IMR-90 (cell line): ENCODE results near the gene SASS6. TPM values are rescaled to one million over a fixed set of nuclear protein-coding genes. Genes with fewer than 3 reads are reported as not detected.

Source experiments
- ATAC-seq: fragments of 200-7000 bp; cut with Tn5 transposase; 2 replicates; pipeline ENCODE4 v1.9.1; 2020; ENCODE audit warnings: low read depth, mild to moderate bottlenecking, moderate library complexity
- BruUV-seq: library from RNA; stranded (reverse); fragments of 400-500 nt; replicated peaks from 2 replicates; lab custom pipeline; 2021; lab: Mats Ljungman, UMichigan
- CTCF ChIA-PET: fragments of 300-600 bp; formaldehyde crosslinking; extraction: SDS; loops from one replicate; lab custom pipeline; 2021; ENCODE audit warnings: antibody characterized with exemption; lab: Yijun Ruan, JAX
- POLR2A ChIA-PET: fragments of 300-600 bp; sonication (Branson Sonifier 250); formaldehyde crosslinking; loops from one replicate; lab custom pipeline; 2022; ENCODE audit warnings: antibody characterized with exemption; ENCODE audit not compliant: unreplicated experiment; lab: Charles Lee
- DNase-seq: peaks from one replicate; pipeline ENCODE4 v3.0.0; 2013
- H2AFZ ChIP-seq: replicated peaks from 2 replicates; pipeline ENCODE3; 2013; ENCODE audit warnings: low read length, mild to moderate bottlenecking; ENCODE audit not compliant: poor library complexity
- H2AK5ac ChIP-seq: 2 replicates; pipeline ENCODE4 v1.6.1; 2013; ENCODE audit warnings: low read depth, low read length, inconsistent platforms
- H2AK9ac ChIP-seq: replicated peaks from 2 replicates; pipeline ENCODE3; 2013; ENCODE audit warnings: mild to moderate bottlenecking, low read depth, low read length, moderate library complexity; ENCODE audit not compliant: poor library complexity
- H2BK120ac ChIP-seq: 2 replicates; pipeline ENCODE4 v1.6.1; 2013; ENCODE audit warnings: low read depth, low read length, inconsistent platforms
- H2BK15ac ChIP-seq: 3 replicates; pipeline ENCODE4 v1.6.1; 2013; ENCODE audit warnings: low read depth, low read length, inconsistent platforms
- H2BK20ac ChIP-seq: 2 replicates; pipeline ENCODE4 v1.6.1; 2013; ENCODE audit warnings: low read depth, mild to moderate bottlenecking, inconsistent platforms, low read length, moderate library complexity
- H2BK5ac ChIP-seq: 2 replicates; pipeline ENCODE4 v1.6.1; 2013; ENCODE audit warnings: mild to moderate bottlenecking, low read depth, low read length, inconsistent platforms; ENCODE audit not compliant: poor library complexity, severe bottlenecking
- H3K14ac ChIP-seq: replicated peaks from 2 replicates; pipeline ENCODE4 v1.6.1; 2013; ENCODE audit warnings: low read depth, low read length, inconsistent platforms
- H3K18ac ChIP-seq: 2 replicates; pipeline ENCODE4 v1.6.1; 2013; ENCODE audit warnings: low read depth, low read length, control low read depth
- H3K23ac ChIP-seq: 2 replicates; pipeline ENCODE4 v1.6.1; 2013; ENCODE audit warnings: low read depth, low read length, inconsistent platforms
- H3K27ac ChIP-seq: 2 replicates; pipeline ENCODE4 v1.5.1; 2013; ENCODE audit warnings: mild to moderate bottlenecking, control low read depth, low read length; ENCODE audit not compliant: insufficient read depth
- H3K27me3 ChIP-seq: 2 replicates; pipeline ENCODE4 v1.6.1; 2013; ENCODE audit warnings: low read length; ENCODE audit not compliant: control insufficient read depth, insufficient read depth
- H3K36me3 ChIP-seq: 2 replicates; pipeline ENCODE4 v1.6.1; 2013; ENCODE audit warnings: low read length, mixed read lengths; ENCODE audit not compliant: control insufficient read depth, insufficient read depth
- H3K4ac ChIP-seq: 2 replicates; pipeline ENCODE4 v1.6.1; 2013; ENCODE audit warnings: low read depth, low read length, inconsistent platforms
- H3K4me1 ChIP-seq: 2 replicates; pipeline ENCODE4 v1.6.1; 2013; ENCODE audit warnings: low read length, mixed read lengths; ENCODE audit not compliant: control insufficient read depth, insufficient read depth
- H3K4me2 ChIP-seq: 2 replicates; pipeline ENCODE4 v1.6.1; 2013; ENCODE audit warnings: low read depth, mild to moderate bottlenecking, control low read depth, low read length, moderate library complexity
- H3K4me3 ChIP-seq: 2 replicates; pipeline ENCODE4 v1.5.1; 2013; ENCODE audit warnings: low read depth, mild to moderate bottlenecking, control low read depth, low read length, moderate library complexity; ENCODE audit not compliant: insufficient read depth
- H3K56ac ChIP-seq: 2 replicates; pipeline ENCODE4 v1.6.1; 2013; ENCODE audit warnings: low read length, inconsistent platforms; ENCODE audit not compliant: insufficient read depth; ENCODE audit errors: extremely low read depth
- H3K79me1 ChIP-seq, 2 experiments: 2 replicates each; pipeline ENCODE4 v1.6.1; 2013; ENCODE audit warnings: low read length in 2 of 2, inconsistent platforms in 1 of 2, low read depth in 1 of 2
- H3K9ac ChIP-seq: 2 replicates; pipeline ENCODE4 v1.6.1; 2013; ENCODE audit warnings: low read depth, low read length, control low read depth
- H3K9me1 ChIP-seq: 2 replicates; pipeline ENCODE4 v1.6.1; 2013; ENCODE audit warnings: low read length, inconsistent platforms; ENCODE audit not compliant: insufficient read depth
- H3K9me3 ChIP-seq: 2 replicates; pipeline ENCODE4 v1.6.1; 2013; ENCODE audit warnings: low read length; ENCODE audit not compliant: control insufficient read depth, insufficient read depth
- H4K20me1 ChIP-seq: 2 replicates; pipeline ENCODE4 v1.6.1; 2013; ENCODE audit warnings: low read length, inconsistent platforms; ENCODE audit not compliant: insufficient read depth
- H4K5ac ChIP-seq: 2 replicates; pipeline ENCODE4 v1.6.1; 2013; ENCODE audit warnings: mild to moderate bottlenecking, low read depth, low read length, control low read depth
- H4K8ac ChIP-seq, 2 experiments: 2 replicates each; pipeline ENCODE4 v1.6.1; 2013; ENCODE audit warnings: low read depth in 2 of 2, low read length in 2 of 2, control low read depth in 1 of 2, inconsistent platforms in 1 of 2
- H4K91ac ChIP-seq: 2 replicates; pipeline ENCODE4 v1.6.1; 2013; ENCODE audit warnings: low read depth, low read length, inconsistent platforms; ENCODE audit not compliant: insufficient read depth
- CEBPB ChIP-seq: IDR thresholded peaks from 2 replicates; pipeline ENCODE4 v1.6.1; 2012; ENCODE audit warnings: low read depth, low read length, improper control_type of control experiment
- CHD1 ChIP-seq: IDR thresholded peaks from 2 replicates; pipeline ENCODE4 v1.6.1; 2012; ENCODE audit warnings: low read depth, low read length, improper control_type of control experiment
- CTCF ChIP-seq: conservative IDR thresholded peaks from 2 replicates; pipeline ENCODE4 v1.5.1; 2012; ENCODE audit warnings: mild to moderate bottlenecking, low read depth, low read length, improper control_type of control experiment
- ELK1 ChIP-seq: fragments of 150-350 bp; IDR thresholded peaks from 2 replicates; pipeline ENCODE4 v1.6.1; 2016; ENCODE audit warnings: low read depth, mild to moderate bottlenecking, low read length, moderate library complexity, borderline replicate concordance
- FOS ChIP-seq: fragments of 150-350 bp; IDR thresholded peaks from 2 replicates; pipeline ENCODE4 v1.6.1; 2016; ENCODE audit warnings: low read depth, low read length
- NFE2L2 ChIP-seq: fragments of 150-350 bp; IDR thresholded peaks from 2 replicates; pipeline ENCODE4 v1.6.1; 2016; ENCODE audit warnings: low read depth, mild to moderate bottlenecking, low read length
- RCOR1 ChIP-seq: IDR thresholded peaks from 2 replicates; pipeline ENCODE4 v1.6.1; 2012; ENCODE audit warnings: mild to moderate bottlenecking, low read length, improper control_type of control experiment; ENCODE audit not compliant: insufficient replicate concordance
- SMC3 ChIP-seq: fragments of 150-350 bp; IDR thresholded peaks from 2 replicates; pipeline ENCODE4 v1.6.1; 2016; ENCODE audit warnings: low read depth, mild to moderate bottlenecking, antibody characterized with exemption, low read length, moderate library complexity
- WGBS, 2 experiments: methylation state at CpG; one replicate each; pipeline versions ENCODE4 v1.1.5 to v1.1.7; 2013; ENCODE audit warnings: missing lambda C conversion rate in 2 of 2; ENCODE audit not compliant: insufficient read length in 1 of 2; ENCODE audit errors: extremely low coverage in 2 of 2; 5-methylcytosine and 5-hydroxymethylcytosine counted together
- dilution Hi-C: fragments of 300-500 bp; cut with HindIII; formaldehyde crosslinking; loops from one replicate; pipeline ENCODE4 v1.14.3; 2018; ENCODE audit warnings: low sequenced_read_pairs; ENCODE audit not compliant: unreplicated experiment
- in situ Hi-C: fragments of 300-500 bp; cut with MboI; formaldehyde crosslinking; loops from 3 replicates; pipeline ENCODE4 v1.14.3; 2019; ENCODE audit warnings: low sequenced_read_pairs, inconsistent platforms, mixed read lengths
- intact Hi-C: fragments of 100-400 bp; cut with micrococcal nuclease; formaldehyde crosslinking; loops from 2 replicates; pipeline ENCODE4 v1.10.0; 2022
- polyA plus RNA-seq, 3 experiments: library from polyadenylated mRNA; depleted of rRNA; stranded (reverse); fragments of >200 nt; gene quantifications; 2 replicates each; pipeline ENCODE4 v1.2.3, GENCODE V29; 2012; ENCODE audit warnings: low replicate concordance in 1 of 3
- total RNA-seq: library from RNA; depleted of rRNA; stranded (reverse); fragments of >200 nt; gene quantifications from 2 replicates; pipeline ENCODE4 v1.2.3, GENCODE V29; 2012

The SASS6 gene
- total and polyA plus RNA-seq, 2 of the 4 experiments (the other 2 are of a cell fraction): 1.1 to 2.7 TPM

GRCh38 chr1:100045206-100045605 is 87.5 kb downstream of the SASS6 start:
- Histone ChIP-seq H4K5ac (no peak overlapping the region), H3K4me2 (no peak overlapping the region), H4K91ac (no peak overlapping the region), H3K14ac (no peak overlapping the region), H2BK5ac (no peak overlapping the region), H2AK5ac (no peak overlapping the region), H4K8ac (no peak overlapping the region), H3K79me1 (peaks cover 7 to 52% of the 10 kb centered on the region in 2 experiments; a peak in 3 of 4 replicates), H3K23ac (no peak overlapping the region), H3K4me1 (peaks cover 2% of the 10 kb centered on the region; the same call in 1 of the 2 replicates), H2BK20ac (no peak overlapping the region), H3K36me3 (peaks cover 2% of the 10 kb centered on the region; the same call in 1 of the 2 replicates), H3K56ac (no peak overlapping the region), H4K20me1 (peaks cover 45% of the 10 kb centered on the region), H3K27me3 (no peaks in the 10 kb centered on the region), H2AFZ (no peak overlapping the region), H2BK120ac (no peak overlapping the region), H3K9me3 (no peaks in the 10 kb centered on the region), H3K9me1 (peaks cover 6% of the 10 kb centered on the region; the same call in 1 of the 2 replicates), H2AK9ac (no peak overlapping the region), H3K4ac (no peak overlapping the region), H3K18ac (no peak overlapping the region), H3K4me3 (no peak overlapping the region), H3K27ac (no peak overlapping the region), H2BK15ac (no peak overlapping the region), H3K9ac (no peak overlapping the region)
- intact Hi-C loops: no loop called here
- ChIA-PET POLR2A (no interaction called here), CTCF (no interaction called here)
- 100% methylated on average over 1 of the region's 5 CpGs; no CpG with 5 or more reads in 1 of the 2 experiments for WGBS, 2 experiments
- DNase-seq (no peak), ATAC-seq (no peak)
- in situ Hi-C loops: no loop called here
- TF ChIP-seq CTCF (no peak), CHD1 (no peak), RCOR1 (no peak), CEBPB (no peak), FOS (no peak), NFE2L2 (no peak), SMC3 (no peak), ELK1 (no peak)
- dilution Hi-C loops: no loop called here
- no TSS peak for BruUV-seq
